Fibroblast of mammary gland (primary cell): ENCODE data around the gene CNTNAP1.
"Not testable (repeated sequence)": the region's sequence is repeated elsewhere in the genome, so short reads cannot be mapped to it uniquely, and the experiment has no call there.

ENCODE experiments used
- DNase-seq: peaks from one replicate; pipeline ENCODE4 v3.0.0-alpha.2; 2010; ENCODE audit warnings: low read depth
- H3K4me3 ChIP-seq: 2 replicates; pipeline ENCODE4 v1.5.1; 2011; ENCODE audit warnings: low read depth, mild to moderate bottlenecking, low read length, moderate library complexity; ENCODE audit not compliant: control insufficient read depth
- TF ChIP-seq, protein P1 (sequence below): conservative IDR thresholded peaks from 2 replicates; pipeline ENCODE4 v1.5.1; 2011; ENCODE audit warnings: low read depth, low read length, inconsistent platforms; ENCODE audit not compliant: control insufficient read depth, insufficient read depth

CNTNAP1 gene

DNA sequence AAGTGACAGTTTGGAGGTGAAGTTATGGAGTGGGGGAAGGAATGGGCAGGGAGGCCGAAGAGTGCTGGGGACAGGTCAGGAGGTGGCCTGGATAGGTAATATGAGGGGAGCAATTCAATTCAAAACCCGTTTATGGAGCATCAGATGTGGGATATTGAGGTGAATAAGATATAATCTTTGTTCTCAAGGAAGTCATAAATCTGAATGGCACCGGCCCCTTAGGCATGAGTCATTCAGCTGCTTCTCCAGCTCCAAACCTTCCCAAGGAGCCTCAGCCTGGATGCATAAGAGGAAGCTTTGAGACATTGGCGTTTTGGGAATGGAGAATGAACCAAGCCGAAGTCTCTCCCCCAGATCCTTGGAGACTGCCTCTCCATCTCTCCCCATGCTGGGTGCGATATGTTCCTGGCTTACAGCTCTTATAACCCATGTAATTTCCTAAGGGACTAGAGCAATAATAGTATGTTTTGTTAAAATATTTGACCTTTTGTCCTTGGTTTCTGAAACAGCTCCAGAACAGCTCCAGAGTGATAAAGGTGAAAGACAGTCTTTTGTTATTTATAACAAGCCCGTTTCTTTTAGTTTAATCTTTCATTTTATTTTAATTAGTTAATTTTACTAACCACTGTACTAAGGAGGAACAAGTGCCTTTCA lies 21.5 kb upstream of the CNTNAP1 start:
- H3K4me3 ChIP-seq, result peak overlapping the region; percentile 29
- TF ChIP-seq, protein P1, sequence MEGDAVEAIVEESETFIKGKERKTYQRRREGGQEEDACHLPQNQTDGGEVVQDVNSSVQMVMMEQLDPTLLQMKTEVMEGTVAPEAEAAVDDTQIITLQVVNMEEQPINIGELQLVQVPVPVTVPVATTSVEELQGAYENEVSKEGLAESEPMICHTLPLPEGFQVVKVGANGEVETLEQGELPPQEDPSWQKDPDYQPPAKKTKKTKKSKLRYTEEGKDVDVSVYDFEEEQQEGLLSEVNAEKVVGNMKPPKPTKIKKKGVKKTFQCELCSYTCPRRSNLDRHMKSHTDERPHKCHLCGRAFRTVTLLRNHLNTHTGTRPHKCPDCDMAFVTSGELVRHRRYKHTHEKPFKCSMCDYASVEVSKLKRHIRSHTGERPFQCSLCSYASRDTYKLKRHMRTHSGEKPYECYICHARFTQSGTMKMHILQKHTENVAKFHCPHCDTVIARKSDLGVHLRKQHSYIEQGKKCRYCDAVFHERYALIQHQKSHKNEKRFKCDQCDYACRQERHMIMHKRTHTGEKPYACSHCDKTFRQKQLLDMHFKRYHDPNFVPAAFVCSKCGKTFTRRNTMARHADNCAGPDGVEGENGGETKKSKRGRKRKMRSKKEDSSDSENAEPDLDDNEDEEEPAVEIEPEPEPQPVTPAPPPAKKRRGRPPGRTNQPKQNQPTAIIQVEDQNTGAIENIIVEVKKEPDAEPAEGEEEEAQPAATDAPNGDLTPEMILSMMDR, result no peak
- DNase-seq, result peak; percentile 89

DNA sequence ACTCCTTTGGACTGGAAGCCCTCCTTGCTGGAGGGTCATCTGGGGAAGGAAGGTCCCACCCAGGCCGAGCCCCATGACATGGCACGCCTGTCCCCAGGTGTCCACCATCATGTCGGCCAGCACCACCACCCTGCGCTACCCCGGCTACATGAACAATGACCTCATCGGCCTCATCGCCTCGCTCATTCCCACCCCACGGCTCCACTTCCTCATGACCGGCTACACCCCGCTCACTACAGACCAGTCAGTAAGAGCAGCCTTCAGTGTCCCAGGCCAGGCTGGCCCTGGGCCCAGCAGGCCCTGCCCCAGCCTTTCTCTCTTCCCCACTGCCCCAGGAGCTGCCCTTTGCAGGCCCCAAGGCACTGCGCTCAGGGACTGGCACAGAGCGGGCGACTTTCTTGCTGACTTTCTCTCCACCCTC lies 16.7 kb upstream of the CNTNAP1 start:
- TF ChIP-seq, protein P1, result no peak
- no peak overlapping the region for H3K4me3 ChIP-seq
- DNase-seq, result no peak

DNA sequence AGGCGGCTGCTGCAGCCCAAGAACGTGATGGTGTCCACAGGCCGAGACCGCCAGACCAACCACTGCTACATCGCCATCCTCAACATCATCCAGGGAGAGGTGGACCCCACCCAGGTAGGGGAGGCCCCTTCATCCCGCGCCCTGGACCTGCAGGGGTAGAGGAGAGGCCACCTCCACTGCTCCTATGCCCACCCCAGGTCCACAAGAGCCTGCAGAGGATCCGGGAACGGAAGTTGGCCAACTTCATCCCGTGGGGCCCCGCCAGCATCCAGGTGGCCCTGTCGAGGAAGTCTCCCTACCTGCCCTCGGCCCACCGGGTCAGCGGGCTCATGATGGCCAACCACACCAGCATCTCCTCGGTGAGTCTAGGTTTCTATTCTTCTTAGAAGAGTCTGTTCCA lies 16.2 kb upstream of the CNTNAP1 start:
- DNase-seq, H3K4me3 ChIP-seq: not testable (repeated sequence)

DNA sequence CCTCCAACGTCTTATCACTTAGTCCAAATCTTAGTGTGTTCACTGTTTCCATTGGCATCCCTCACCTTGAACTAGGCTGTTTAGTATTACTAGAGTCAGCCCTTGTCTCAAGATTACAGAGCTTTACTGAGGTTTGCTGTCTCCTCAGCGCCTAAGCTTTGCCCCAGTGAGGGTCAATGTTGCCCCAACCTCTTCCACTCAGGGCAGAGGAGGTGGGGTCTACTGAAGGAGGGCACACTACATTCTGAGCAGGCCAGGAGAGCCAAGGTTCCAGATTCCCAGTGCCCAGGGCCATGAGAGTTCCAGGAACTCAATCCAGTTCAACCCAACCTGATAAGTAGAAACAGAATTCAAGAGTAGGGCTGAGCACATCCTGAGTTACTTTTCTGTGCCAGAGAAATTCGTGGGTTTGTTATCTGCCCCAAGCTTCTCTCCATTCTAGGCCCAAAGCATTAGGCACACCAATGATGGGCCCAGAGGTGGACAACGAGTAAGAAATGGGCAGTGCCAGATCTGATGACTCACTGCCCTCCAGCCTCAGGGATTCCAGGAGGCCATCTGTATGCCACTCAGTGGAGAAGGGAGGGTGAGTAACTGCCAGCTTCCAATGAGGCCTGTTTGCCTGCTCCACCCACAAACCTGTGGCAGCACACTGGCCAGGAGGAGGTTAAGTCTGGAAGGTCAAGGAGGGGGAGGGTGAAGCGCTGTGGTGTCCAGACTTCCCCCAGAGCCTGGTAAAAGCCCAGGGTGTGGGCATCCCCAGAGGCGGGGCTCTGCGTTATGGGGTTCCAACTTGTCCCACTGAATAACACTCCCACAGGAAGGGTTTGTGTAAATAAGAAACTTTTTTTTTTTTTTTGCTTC lies 15.0 kb upstream of the CNTNAP1 start:
- TF ChIP-seq, protein P1, result no peak
- DNase-seq, result peak; percentile 89
- no peak overlapping the region for H3K4me3 ChIP-seq

DNA sequence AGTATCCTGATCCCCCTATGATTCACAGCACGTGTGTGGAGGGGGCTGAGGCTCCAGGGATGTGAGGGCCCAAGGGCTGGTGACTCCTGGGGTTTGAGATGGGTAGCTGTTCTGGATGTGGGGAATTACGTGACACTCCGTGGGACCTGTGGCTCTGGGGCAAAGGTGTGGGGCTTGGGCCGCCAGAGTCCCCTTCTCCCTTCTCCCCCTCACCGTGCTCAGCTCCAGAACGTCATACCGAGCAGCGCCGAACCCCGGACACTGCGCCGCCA lies 12.7 kb upstream of the CNTNAP1 start:
- no peak overlapping the region for H3K4me3 ChIP-seq
- TF ChIP-seq, protein P1, result no peak
- no peak for DNase-seq

DNA sequence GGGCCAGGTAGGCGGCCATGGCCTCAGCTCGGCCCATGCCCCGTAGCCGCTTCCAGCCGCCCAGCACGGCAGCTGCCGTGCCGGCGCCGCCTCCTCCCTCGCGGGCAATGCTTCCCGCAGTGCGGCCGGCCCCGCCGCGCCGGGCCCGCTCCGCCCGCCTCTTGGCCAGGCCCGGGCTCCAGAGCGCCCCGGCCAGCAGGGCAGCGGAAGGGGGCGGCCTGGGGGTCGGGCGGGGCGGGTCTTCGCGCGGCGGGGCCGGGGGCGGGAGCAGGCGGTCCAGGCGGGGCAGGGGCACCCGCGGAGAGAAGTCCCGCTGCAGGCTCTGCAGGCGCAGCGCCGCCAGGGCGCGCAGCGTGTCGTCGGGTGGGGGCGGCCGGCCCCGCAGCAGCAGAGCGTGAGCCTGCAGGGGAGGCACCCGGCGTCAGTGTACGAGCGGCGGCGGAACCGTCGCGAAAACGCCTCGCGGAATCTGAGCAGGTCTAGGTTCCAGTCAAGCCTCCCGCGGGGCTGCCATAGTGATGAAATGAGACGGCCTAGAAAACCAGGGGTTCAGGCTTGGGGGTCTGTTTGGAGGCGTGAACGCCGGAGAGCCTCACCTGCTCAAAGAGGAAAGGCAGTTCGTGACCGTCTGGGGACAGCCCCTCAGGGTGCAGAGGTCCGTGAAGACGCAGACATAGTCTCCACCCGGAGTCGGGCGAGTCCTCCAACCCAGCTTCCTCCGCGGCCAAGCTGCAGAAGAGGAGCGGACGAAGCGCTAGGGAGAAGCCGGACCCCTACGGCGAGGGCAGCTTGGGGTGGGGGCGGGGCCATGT lies 12.1 kb upstream of the CNTNAP1 start:
- TF ChIP-seq, protein P1, result no peak
- DNase-seq, result no peak
- H3K4me3 ChIP-seq, result no peak overlapping the region
